Thoracic aorta (tissue), 2 donors: Measurements from ENCODE around the gene LUC7L2. TPM values are rescaled to one million over a fixed set of nuclear protein-coding genes. Genes with fewer than 3 reads are reported as not detected.

Experiments used
- ATAC-seq: fragments of 150-250 bp; one replicate; pipeline ENCODE4 v1.8.0; 2017; ENCODE audit warnings: low read depth; ENCODE audit not compliant: insufficient number of reproducible peaks, low FRiP score
- DNase-seq: peaks from one replicate; pipeline ENCODE4 v3.0.0-alpha.2; 2020; ENCODE audit warnings: low spot score
- H3K27ac ChIP-seq, 2 donors: fragments of 200-600 bp; sonication (generic); 1 replicate in 1 of 2; 2 replicates in 1 of 2; pipeline ENCODE4 v1.5.1; 2016; ENCODE audit warnings: mild to moderate bottlenecking in 2 of 2, moderate library complexity in 2 of 2
- H3K27me3 ChIP-seq: fragments of 200-600 bp; sonication (generic); replicated peaks from 2 replicates; pipeline ENCODE4 v1.6.0; 2016; ENCODE audit warnings: mild to moderate bottlenecking; ENCODE audit not compliant: insufficient read depth
- H3K36me3 ChIP-seq: fragments of 200-600 bp; sonication (generic); one replicate; pipeline ENCODE4 v1.5.1; 2016
- H3K4me1 ChIP-seq, 2 donors: fragments of 200-600 bp; sonication (generic); 1 replicate in 1 of 2; 2 replicates in 1 of 2; pipeline versions ENCODE4 v1.5.1 to v1.6.0; 2016; ENCODE audit warnings: low read depth in 2 of 2, mild to moderate bottlenecking in 1 of 2; ENCODE audit not compliant: control insufficient read depth in 1 of 2
- H3K4me3 ChIP-seq: fragments of 200-600 bp; sonication (generic); 2 replicates; pipeline ENCODE4 v1.5.1; 2016; ENCODE audit warnings: mild to moderate bottlenecking
- H3K9me3 ChIP-seq: fragments of 200-600 bp; sonication (generic); 2 replicates; pipeline ENCODE4 v1.5.1; 2016
- CTCF ChIP-seq: fragments of 200-600 bp; sonication (generic); IDR thresholded peaks from one replicate; pipeline ENCODE4 v1.5.1; 2019; ENCODE audit warnings: antibody characterized with exemption
- total RNA-seq, 2 donors: library from RNA; depleted of rRNA; stranded (reverse); fragments of >200 nt; gene quantifications; one replicate each; pipeline versions ENCODE4 v1.1.0 to v1.2.3, GENCODE V29; 2016

The LUC7L2 gene
- total RNA-seq, 2 donors from 2014 or later: 73.4 to 137 TPM

GRCh38 chr7:139339025-139339424 lies 20.7 kb upstream of the LUC7L2 start:
- no peaks in the 10 kb centered on the region for H3K36me3 ChIP-seq
- no peak for DNase-seq
- no peaks in the 10 kb centered on the region for H3K27me3 ChIP-seq
- no peak for TF ChIP-seq CTCF
- H3K27ac ChIP-seq: no peak overlapping the region
- H3K9me3 ChIP-seq: no peaks in the 10 kb centered on the region
- H3K4me3 ChIP-seq: no peak overlapping the region
- no peak for ATAC-seq
- peaks cover 6 to 14% of the 10 kb centered on the region in 2 donors for H3K4me1 ChIP-seq

DNA sequence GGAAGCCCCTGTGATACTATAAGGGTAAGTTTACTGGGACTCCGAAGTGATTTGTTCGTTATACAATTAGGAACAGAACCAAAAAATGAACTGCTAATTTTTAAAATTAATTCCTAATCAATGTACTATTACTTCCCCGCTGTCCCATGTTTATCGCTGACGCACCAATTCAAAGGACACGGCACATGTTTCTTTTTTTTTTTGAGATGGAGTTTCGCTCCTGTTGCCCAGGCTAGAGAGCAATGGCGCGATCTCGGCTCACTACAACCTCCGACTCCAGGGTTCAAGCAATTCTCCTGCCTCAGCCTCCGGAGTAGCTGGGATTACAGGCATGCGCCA lies 20.0 kb upstream of the LUC7L2 start:
- DNase-seq: no peak
- H3K4me1 ChIP-seq: peaks cover 6 to 14% of the 10 kb centered on the region in 2 donors
- H3K36me3 ChIP-seq: no peaks in the 10 kb centered on the region
- H3K27ac ChIP-seq: peak overlapping the region; percentile 97 to 100
- H3K9me3 ChIP-seq: no peaks in the 10 kb centered on the region
- ATAC-seq: no peak
- TF ChIP-seq CTCF: no peak
- peak overlapping the region; percentile 83 for H3K4me3 ChIP-seq
- no peaks in the 10 kb centered on the region for H3K27me3 ChIP-seq

DNA sequence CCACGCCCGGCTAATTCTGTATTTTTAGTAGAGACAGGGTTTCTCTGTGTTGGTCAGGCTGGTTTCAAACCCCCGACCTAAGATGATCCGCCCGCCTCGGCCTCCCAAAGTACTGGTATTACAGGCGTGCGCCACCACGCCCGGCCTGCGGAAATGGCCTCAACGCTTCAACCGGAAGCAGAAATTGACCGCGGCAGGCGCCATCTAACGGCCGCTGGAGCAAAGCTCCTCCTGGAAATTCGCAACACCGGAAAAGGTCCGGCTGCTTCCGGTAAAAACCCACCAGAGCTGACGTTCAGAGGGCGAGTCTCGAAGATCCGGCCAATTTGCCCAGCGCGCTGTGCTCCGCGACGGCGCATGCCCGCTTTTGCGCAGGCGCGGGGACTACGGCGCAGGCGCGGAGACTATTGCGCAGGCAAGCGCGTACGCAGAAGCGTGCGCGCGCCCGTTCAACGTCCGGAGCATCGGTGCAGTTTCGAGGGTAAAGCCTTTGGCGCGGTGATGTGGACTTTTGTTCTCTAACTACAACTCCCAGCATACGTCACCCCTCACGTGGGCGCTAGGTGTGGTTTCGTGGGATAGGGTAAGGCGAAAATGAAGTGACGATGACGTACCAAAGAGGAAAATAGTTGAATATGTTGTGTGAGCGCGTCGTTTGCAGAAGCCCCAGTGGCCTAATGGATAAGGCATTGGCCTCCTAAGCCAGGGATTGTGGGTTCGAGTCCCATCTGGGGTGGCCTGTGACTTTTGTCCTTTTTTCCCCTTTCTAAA lies 19.5 kb upstream of the LUC7L2 start:
- peaks cover 6 to 14% of the 10 kb centered on the region in 2 donors for H3K4me1 ChIP-seq
- no peaks in the 10 kb centered on the region for H3K9me3 ChIP-seq
- TF ChIP-seq CTCF: peak; percentile 60
- peak; percentile 97 for ATAC-seq
- no peaks in the 10 kb centered on the region for H3K36me3 ChIP-seq
- DNase-seq: peak; percentile 100
- no peaks in the 10 kb centered on the region for H3K27me3 ChIP-seq
- H3K27ac ChIP-seq: peak overlapping the region; percentile 97 to 100
- H3K4me3 ChIP-seq: peak overlapping the region; percentile 83

GRCh38 chr7:139340808-139341057 lies 19.0 kb upstream of the LUC7L2 start:
- TF ChIP-seq CTCF: no peak
- Histone ChIP-seq H3K27ac (peak overlapping the region; percentile 97 to 100), H3K36me3 (no peaks in the 10 kb centered on the region), H3K4me3 (peak overlapping the region; percentile 83), H3K27me3 (no peaks in the 10 kb centered on the region), H3K4me1 (peaks cover 6 to 14% of the 10 kb centered on the region in 2 donors), H3K9me3 (no peaks in the 10 kb centered on the region)
- ATAC-seq: peak; percentile 19
- peak; percentile 51 for DNase-seq

GRCh38 chr7:139341058-139341775 lies 18.5 kb upstream of the LUC7L2 start, which contains the start of gene FMC1:
Gene FMC1, plus strand, starts transcription at chr7:139341337. Its CDS starts 48 bp downstream, at chr7:139341385.
- Histone ChIP-seq H3K4me3 (peak within 1 kb of the TSS; percentile 83), H3K4me1 (peaks cover 6 to 14% of the 10 kb centered on the region in 2 donors), H3K36me3 (peaks cover 3% of the 10 kb centered on the region), H3K27me3 (no peaks in the 10 kb centered on the region), H3K27ac (peak within 1 kb of the TSS; percentile 97 to 100), H3K9me3 (no peaks in the 10 kb centered on the region)
- DNase-seq (peak; percentile 78), ATAC-seq (peak; percentile 71)
- TF ChIP-seq CTCF: peak; percentile 51
